K562 (cell line): ENCODE data around the gene ERGIC1. TPM values are rescaled to one million over a fixed set of nuclear protein-coding genes. Genes with fewer than 3 reads are reported as not detected.

Source experiments
- ATF1 ChIP-seq, 2 experiments: fragments of 450-650 bp in 1 of 2; IDR thresholded peaks; 2 replicates each; pipeline ENCODE4 v1.6.1; 2016; ENCODE audit warnings: missing compliant biosample characterization in 1 of 2, missing genetic modification characterization in 1 of 2
- CBX8 ChIP-seq: fragments of 200-600 bp; sonication (generic); IDR thresholded peaks from 2 replicates; pipeline ENCODE4 v1.6.1; 2012; ENCODE audit warnings: borderline replicate concordance, mixed run types, low read depth, mild to moderate bottlenecking, moderate library complexity, mixed read lengths, low read length, control low read depth, inconsistent platforms; ENCODE audit not compliant: poor library complexity, severe bottlenecking; ENCODE audit errors: extremely low read depth
- CREM ChIP-seq: IDR thresholded peaks from 2 replicates; pipeline ENCODE4 v1.6.1; 2014; ENCODE audit warnings: antibody characterized with exemption, low read depth
- DDX20 ChIP-seq: fragments of 450-650 bp; IDR thresholded peaks from 2 replicates; pipeline ENCODE4 v1.6.1; 2016; ENCODE audit warnings: missing genetic modification characterization, low read depth, mild to moderate bottlenecking, missing compliant biosample characterization, moderate library complexity
- MCM2 ChIP-seq: fragments of 450-650 bp; IDR thresholded peaks from 2 replicates; pipeline ENCODE4 v1.6.1; 2017; ENCODE audit warnings: low read depth, mild to moderate bottlenecking
- MCM7 ChIP-seq, 2 experiments: fragments of 450-650 bp; IDR thresholded peaks; 2 replicates each; pipeline ENCODE4 v1.6.1; 2016 to 2018
- MTF1 ChIP-seq: fragments of 250-450 bp; sonication (Bioruptor Pico); IDR thresholded peaks from 2 replicates; pipeline ENCODE4 v1.9.0; 2021; ENCODE audit warnings: moderate library complexity, mild to moderate bottlenecking, inconsistent platforms, borderline replicate concordance
- NR2C2 ChIP-seq, 2 experiments: fragments of 200-800 bp in 1 of 2; sonication (Bioruptor generic) in 1 of 2; sonication (generic) in 1 of 2; formaldehyde crosslinking in 1 of 2; IDR thresholded peaks; 2 replicates each; pipeline versions ENCODE4 v1.6.1 to v1.8.0; 2016 to 2022; ENCODE audit warnings: mild to moderate bottlenecking in 1 of 2, missing compliant biosample characterization in 1 of 2, missing genetic modification characterization in 1 of 2, missing genetic modification reagents in 1 of 2
- PURB ChIP-seq: sonication (generic); formaldehyde crosslinking; IDR thresholded peaks from 2 replicates; pipeline ENCODE4 v1.9.0; 2021; ENCODE audit warnings: low read depth, mild to moderate bottlenecking, missing genetic modification reagents
- RFX7 ChIP-seq: fragments of 250-450 bp; sonication (Bioruptor Pico); IDR thresholded peaks from 2 replicates; pipeline ENCODE4 v1.5.1; 2021; ENCODE audit warnings: mild to moderate bottlenecking
- SMARCB1 ChIP-seq: IDR thresholded peaks from 2 replicates; pipeline ENCODE4 v1.6.1; 2011; ENCODE audit warnings: improper control_type of control experiment, low read depth; ENCODE audit not compliant: insufficient read length
- SPI1 ChIP-seq: IDR thresholded peaks from 2 replicates; pipeline ENCODE4 v1.6.1; 2011; ENCODE audit warnings: low read depth, low read length, control low read depth, borderline replicate concordance
- TRIM28 ChIP-seq: fragments of 450-650 bp; IDR thresholded peaks from 2 replicates; pipeline ENCODE4 v1.6.1; 2017
- YY1 ChIP-seq, 3 experiments: IDR thresholded peaks; 2 replicates each; pipeline ENCODE4 v1.6.1; 2011; ENCODE audit warnings: low read length in 2 of 3, mild to moderate bottlenecking in 2 of 3, moderate library complexity in 2 of 3, borderline replicate concordance in 1 of 3, control low read depth in 1 of 3, low read depth in 1 of 3; ENCODE audit not compliant: insufficient read depth in 3 of 3, insufficient replicate concordance in 2 of 3, control insufficient read depth in 1 of 3, insufficient read length in 1 of 3; ENCODE audit errors: extremely low read depth in 1 of 3
- ZNF146 ChIP-seq: IDR thresholded peaks from one replicate; pipeline ENCODE4 v1.6.1; 2018; ENCODE audit warnings: missing compliant biosample characterization; ENCODE audit not compliant: unreplicated experiment
- ZNF174 ChIP-seq: fragments of 250-450 bp; sonication (Bioruptor Pico); IDR thresholded peaks from 2 replicates; pipeline ENCODE4 v1.4.0; 2020; ENCODE audit warnings: mild to moderate bottlenecking
- ZNF274 ChIP-seq: IDR thresholded peaks from 2 replicates; pipeline ENCODE4 v1.6.1; 2011; ENCODE audit warnings: low read depth, mild to moderate bottlenecking, low read length, moderate library complexity, borderline replicate concordance
- ZNF324 ChIP-seq: fragments of 250-450 bp; sonication (Bioruptor Pico); IDR thresholded peaks from 2 replicates; pipeline ENCODE4 v1.4.0; 2020; ENCODE audit warnings: mild to moderate bottlenecking
- polyA plus RNA-seq, 8 experiments: library from polyadenylated mRNA; depleted of rRNA in 4 of 8; stranded (reverse) in 5 of 8; unstranded in 3 of 8; fragments of >200 nt; fragmentation: Nextera tagmentation in 2 of 8; fragmentation: Illumina TruSeq in 1 of 8; extraction: Ambion mirVana in 2 of 8; extraction: Trizol in 1 of 8; gene quantifications; 2 replicates each; pipeline versions ENCODE4 v1.2.1 to v1.2.3, GENCODE V29; 2011 to 2014; ENCODE audit warnings: inconsistent platforms in 1 of 8, missing spikeins in 1 of 8
- total RNA-seq, 7 experiments: library from RNA; depleted of rRNA in 6 of 7; stranded (reverse); fragments of >200 nt in 6 of 7; fragmentation: Illumina TruSeq in 2 of 7; extraction: Trizol in 2 of 7; gene quantifications; 2 replicates each; pipeline versions ENCODE4 v1.2.1 to v1.2.3, GENCODE V29; 2011 to 2021; ENCODE audit warnings: low replicate concordance in 1 of 7
- TF ChIP-seq, protein P1 (sequence below): fragments of 250-450 bp; sonication (Bioruptor Pico); IDR thresholded peaks from 2 replicates; pipeline ENCODE4 v1.8.0; 2022; ENCODE audit warnings: moderate library complexity, mild to moderate bottlenecking, inconsistent platforms
- TF ChIP-seq, protein P2 (sequence below), 3 experiments: fragments of 200-800 bp in 1 of 3; fragments of 250-450 bp in 1 of 3; fragments of 450-650 bp in 1 of 3; sonication (Bioruptor Pico) in 1 of 3; sonication (Bioruptor generic) in 1 of 3; formaldehyde crosslinking in 1 of 3; IDR thresholded peaks; 2 replicates each; pipeline versions ENCODE4 v1.6.1 to v1.8.0; 2016 to 2022; ENCODE audit warnings: mild to moderate bottlenecking in 2 of 3, missing genetic modification characterization in 2 of 3, missing compliant biosample characterization in 1 of 3, moderate library complexity in 1 of 3

Gene ERGIC1
- total and polyA plus RNA-seq, 9 of the 15 experiments (the other 6 are each of a cell fraction or from before 2014, with no cell fraction given), result 5.5 to 68.4 (median 36.4) TPM

DNA sequence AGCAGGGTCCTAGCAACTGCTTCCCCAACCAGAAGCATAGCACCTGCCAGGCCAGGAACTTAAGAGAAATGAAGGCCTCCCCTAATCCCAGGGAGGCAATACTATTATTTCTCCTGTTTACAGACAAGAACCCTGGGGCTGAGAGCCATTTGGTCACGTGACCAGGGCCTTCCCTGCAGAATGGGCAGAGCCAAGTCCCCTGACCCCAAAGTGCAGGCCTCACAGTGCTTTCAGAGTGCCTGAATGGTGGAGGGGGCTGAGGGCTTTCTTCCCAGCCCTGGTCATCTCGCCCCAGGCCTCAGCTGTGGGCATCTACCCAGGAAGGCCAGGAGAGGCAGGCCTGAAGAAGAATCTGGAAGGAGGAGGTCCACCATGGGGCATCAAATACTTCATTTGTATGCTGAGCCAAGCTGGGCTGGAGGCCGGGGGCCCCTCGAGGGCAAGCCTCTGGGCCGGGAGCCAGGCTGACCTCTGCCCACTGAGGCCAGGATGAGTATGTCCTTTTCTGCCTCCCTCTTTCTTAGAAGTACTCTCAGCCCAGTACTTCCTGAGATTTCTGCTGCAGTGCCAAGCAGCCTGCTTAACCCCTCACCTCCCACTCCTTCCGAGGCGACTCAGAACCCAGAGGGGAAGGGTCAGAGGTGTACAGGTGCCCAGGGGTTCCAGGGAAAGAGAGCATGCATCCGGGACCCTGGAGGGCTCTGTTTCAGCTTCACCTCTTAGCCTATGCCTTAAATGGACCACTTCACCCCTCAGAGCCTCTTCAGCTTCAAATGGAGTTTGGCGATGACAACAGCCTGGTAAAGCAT lies 44.2 kb upstream of the ERGIC1 start (continued):
- no peak for TF ChIP-seq CBX8
- no peak for TF ChIP-seq MCM2
- no peak for TF ChIP-seq ATF1 (CRISPR knock-in tag; IDR thresholded peaks at IDR 0.05)
- no peak for TF ChIP-seq ATF1 (tag; IDR thresholded peaks at IDR 0.05)
- TF ChIP-seq ZNF324 (CRISPR knock-in tag), result no peak
- TF ChIP-seq ZNF146 (CRISPR knock-in tag), result no peak
- no peak for TF ChIP-seq MTF1 (CRISPR knock-in tag)
- TF ChIP-seq TRIM28, result no peak
- TF ChIP-seq CREM, result no peak
- TF ChIP-seq ZNF274, result no peak
- no peak for TF ChIP-seq DDX20 (tag)
- no peak for TF ChIP-seq SPI1
- TF ChIP-seq RFX7, result no peak
- TF ChIP-seq, protein P1, sequence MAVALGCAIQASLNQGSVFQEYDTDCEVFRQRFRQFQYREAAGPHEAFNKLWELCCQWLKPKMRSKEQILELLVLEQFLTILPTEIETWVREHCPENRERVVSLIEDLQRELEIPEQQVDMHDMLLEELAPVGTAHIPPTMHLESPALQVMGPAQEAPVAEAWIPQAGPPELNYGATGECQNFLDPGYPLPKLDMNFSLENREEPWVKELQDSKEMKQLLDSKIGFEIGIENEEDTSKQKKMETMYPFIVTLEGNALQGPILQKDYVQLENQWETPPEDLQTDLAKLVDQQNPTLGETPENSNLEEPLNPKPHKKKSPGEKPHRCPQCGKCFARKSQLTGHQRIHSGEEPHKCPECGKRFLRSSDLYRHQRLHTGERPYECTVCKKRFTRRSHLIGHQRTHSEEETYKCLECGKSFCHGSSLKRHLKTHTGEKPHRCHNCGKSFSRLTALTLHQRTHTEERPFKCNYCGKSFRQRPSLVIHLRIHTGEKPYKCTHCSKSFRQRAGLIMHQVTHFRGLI, result 0 out of 2 replicates have a peak, but pooled peaks have one; percentile 4
- TF ChIP-seq NR2C2 (CRISPR knock-in tag; IDR thresholded peaks at IDR 0.05), result no peak
- no peak for TF ChIP-seq NR2C2 (tag; IDR thresholded peaks at IDR 0.05)
- no peak for TF ChIP-seq ZNF174 (CRISPR knock-in tag)
- TF ChIP-seq MCM7 (IDR thresholded peaks at IDR 0.05), result no peak
- no peak for TF ChIP-seq YY1 (IDR thresholded peaks at IDR 0.05; ENCODE audit: borderline replicate concordance in 1 of 3, control insufficient read depth in 1 of 3, extremely low read depth in 1 of 3, insufficient read depth in 3 of 3, insufficient read length in 1 of 3, insufficient replicate concordance in 2 of 3, low read depth in 1 of 3, low read length in 2 of 3)
- TF ChIP-seq, protein P2, sequence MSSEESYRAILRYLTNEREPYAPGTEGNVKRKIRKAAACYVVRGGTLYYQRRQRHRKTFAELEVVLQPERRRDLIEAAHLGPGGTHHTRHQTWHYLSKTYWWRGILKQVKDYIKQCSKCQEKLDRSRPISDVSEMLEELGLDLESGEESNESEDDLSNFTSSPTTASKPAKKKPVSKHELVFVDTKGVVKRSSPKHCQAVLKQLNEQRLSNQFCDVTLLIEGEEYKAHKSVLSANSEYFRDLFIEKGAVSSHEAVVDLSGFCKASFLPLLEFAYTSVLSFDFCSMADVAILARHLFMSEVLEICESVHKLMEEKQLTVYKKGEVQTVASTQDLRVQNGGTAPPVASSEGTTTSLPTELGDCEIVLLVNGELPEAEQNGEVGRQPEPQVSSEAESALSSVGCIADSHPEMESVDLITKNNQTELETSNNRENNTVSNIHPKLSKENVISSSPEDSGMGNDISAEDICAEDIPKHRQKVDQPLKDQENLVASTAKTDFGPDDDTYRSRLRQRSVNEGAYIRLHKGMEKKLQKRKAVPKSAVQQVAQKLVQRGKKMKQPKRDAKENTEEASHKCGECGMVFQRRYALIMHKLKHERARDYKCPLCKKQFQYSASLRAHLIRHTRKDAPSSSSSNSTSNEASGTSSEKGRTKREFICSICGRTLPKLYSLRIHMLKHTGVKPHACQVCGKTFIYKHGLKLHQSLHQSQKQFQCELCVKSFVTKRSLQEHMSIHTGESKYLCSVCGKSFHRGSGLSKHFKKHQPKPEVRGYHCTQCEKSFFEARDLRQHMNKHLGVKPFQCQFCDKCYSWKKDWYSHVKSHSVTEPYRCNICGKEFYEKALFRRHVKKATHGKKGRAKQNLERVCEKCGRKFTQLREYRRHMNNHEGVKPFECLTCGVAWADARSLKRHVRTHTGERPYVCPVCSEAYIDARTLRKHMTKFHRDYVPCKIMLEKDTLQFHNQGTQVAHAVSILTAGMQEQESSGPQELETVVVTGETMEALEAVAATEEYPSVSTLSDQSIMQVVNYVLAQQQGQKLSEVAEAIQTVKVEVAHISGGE (CRISPR knock-in tag; IDR thresholded peaks at IDR 0.05), result no peak
- TF ChIP-seq PURB (CRISPR knock-in tag), result no peak
- TF ChIP-seq SMARCB1, result no peak
